SK-N-SH treated with all-trans-retinoic acid at 6 μM for 48 hours (cell line): ENCODE results near the gene MATN4.

ENCODE experiments used
- ATAC-seq: fragments of 200-7000 bp; cut with Tn5 transposase; 3 replicates; pipeline ENCODE4 v1.9.1; 2020; ENCODE audit warnings: mild to moderate bottlenecking, moderate library complexity
- ARNTL ChIP-seq: fragments of 450-650 bp; formaldehyde crosslinking; IDR thresholded peaks from 2 replicates; pipeline ENCODE4 v1.5.0; 2020; ENCODE audit warnings: low read depth, mild to moderate bottlenecking, moderate library complexity, borderline replicate concordance
- GLIS3 ChIP-seq: fragments of 250-450 bp; sonication (Bioruptor Pico); IDR thresholded peaks from 2 replicates; pipeline ENCODE4 v1.5.0; 2020; ENCODE audit warnings: mild to moderate bottlenecking, moderate library complexity
- ISL1 ChIP-seq: fragments of 250-450 bp; sonication (Bioruptor Pico); IDR thresholded peaks from 2 replicates; pipeline ENCODE4 v2.1.2; 2022; ENCODE audit warnings: mild to moderate bottlenecking, moderate library complexity
- OSR1 ChIP-seq: fragments of 250-450 bp; sonication (Bioruptor Pico); IDR thresholded peaks from 2 replicates; pipeline ENCODE4 v1.8.0; 2022; ENCODE audit warnings: moderate library complexity, mild to moderate bottlenecking, inconsistent platforms
- PPARA ChIP-seq: fragments of 250-450 bp; sonication (Bioruptor Pico); IDR thresholded peaks from 2 replicates; pipeline ENCODE4 v1.5.0; 2020; ENCODE audit warnings: mild to moderate bottlenecking, borderline replicate concordance
- SNAI2 ChIP-seq: fragments of 250-450 bp; sonication (Bioruptor Pico); IDR thresholded peaks from 2 replicates; pipeline ENCODE4 v1.5.0; 2020; ENCODE audit warnings: mild to moderate bottlenecking, moderate library complexity
- TCF4 ChIP-seq: fragments of 250-450 bp; sonication (Bioruptor Pico); IDR thresholded peaks from 2 replicates; pipeline ENCODE4 v1.8.0; 2021; ENCODE audit warnings: mild to moderate bottlenecking, moderate library complexity, borderline replicate concordance
- TOX ChIP-seq: fragments of 250-450 bp; sonication (Bioruptor Pico); IDR thresholded peaks from 2 replicates; pipeline ENCODE4 v1.8.0; 2021; ENCODE audit warnings: mild to moderate bottlenecking, moderate library complexity, borderline replicate concordance
- ZC3H10 ChIP-seq: fragments of 250-450 bp; sonication (Bioruptor Pico); IDR thresholded peaks from 2 replicates; pipeline ENCODE4 v1.5.1; 2021; ENCODE audit warnings: mild to moderate bottlenecking, moderate library complexity
- ZFP3 ChIP-seq: fragments of 250-450 bp; sonication (Bioruptor Pico); IDR thresholded peaks from 2 replicates; pipeline ENCODE4 v1.5.0; 2020; ENCODE audit warnings: mild to moderate bottlenecking, moderate library complexity
- ZFP30 ChIP-seq: fragments of 450-650 bp; formaldehyde crosslinking; IDR thresholded peaks from 2 replicates; pipeline ENCODE4 v1.5.0; 2022; ENCODE audit warnings: mild to moderate bottlenecking, moderate library complexity
- ZNF70 ChIP-seq: fragments of 450-650 bp; formaldehyde crosslinking; IDR thresholded peaks from 2 replicates; pipeline ENCODE4 v1.5.0; 2020; ENCODE audit warnings: mild to moderate bottlenecking, moderate library complexity
- ZNF8 ChIP-seq: fragments of 450-650 bp; formaldehyde crosslinking; IDR thresholded peaks from 2 replicates; pipeline ENCODE4 v1.5.0; 2020; ENCODE audit warnings: mild to moderate bottlenecking, moderate library complexity
- TF ChIP-seq, protein P1 (sequence below): fragments of 250-450 bp; sonication (Bioruptor Pico); IDR thresholded peaks from 2 replicates; pipeline ENCODE4 v1.5.1; 2021; ENCODE audit warnings: mild to moderate bottlenecking, moderate library complexity
- TF ChIP-seq, protein P2 (sequence below): fragments of 250-450 bp; sonication (Bioruptor Pico); IDR thresholded peaks from 2 replicates; pipeline ENCODE4 v1.8.0; 2020; ENCODE audit warnings: mild to moderate bottlenecking, moderate library complexity, borderline replicate concordance
- TF ChIP-seq, protein P3 (sequence below): fragments of 250-450 bp; sonication (Bioruptor Pico); IDR thresholded peaks from 2 replicates; pipeline ENCODE4 v1.5.1; 2020; ENCODE audit warnings: low read depth, mild to moderate bottlenecking, moderate library complexity
- TF ChIP-seq, protein P4 (sequence below): fragments of 250-450 bp; sonication (Bioruptor Pico); IDR thresholded peaks from 2 replicates; pipeline ENCODE4 v1.8.0; 2021; ENCODE audit warnings: low read depth, mild to moderate bottlenecking, moderate library complexity, borderline replicate concordance

MATN4 gene

DNA sequence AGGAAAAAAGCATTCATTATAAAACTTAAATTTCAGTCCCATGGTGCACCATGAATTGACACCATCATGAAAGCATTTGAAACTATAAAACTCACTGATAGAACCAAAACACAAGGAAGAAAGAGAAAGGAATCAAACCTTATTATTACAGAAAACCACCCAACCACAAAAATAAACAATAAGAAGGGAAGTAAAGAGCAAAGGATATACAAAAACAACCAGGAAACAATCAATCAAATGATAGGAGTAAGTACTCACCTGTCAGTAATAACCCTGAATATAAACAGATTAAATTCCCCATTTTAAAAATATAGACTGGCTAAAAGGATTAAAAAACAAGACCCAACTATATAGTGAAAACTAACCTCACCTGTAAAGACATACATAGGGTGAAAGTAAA is 59.5 kb downstream of the MATN4 start:
- TF ChIP-seq, protein P1, sequence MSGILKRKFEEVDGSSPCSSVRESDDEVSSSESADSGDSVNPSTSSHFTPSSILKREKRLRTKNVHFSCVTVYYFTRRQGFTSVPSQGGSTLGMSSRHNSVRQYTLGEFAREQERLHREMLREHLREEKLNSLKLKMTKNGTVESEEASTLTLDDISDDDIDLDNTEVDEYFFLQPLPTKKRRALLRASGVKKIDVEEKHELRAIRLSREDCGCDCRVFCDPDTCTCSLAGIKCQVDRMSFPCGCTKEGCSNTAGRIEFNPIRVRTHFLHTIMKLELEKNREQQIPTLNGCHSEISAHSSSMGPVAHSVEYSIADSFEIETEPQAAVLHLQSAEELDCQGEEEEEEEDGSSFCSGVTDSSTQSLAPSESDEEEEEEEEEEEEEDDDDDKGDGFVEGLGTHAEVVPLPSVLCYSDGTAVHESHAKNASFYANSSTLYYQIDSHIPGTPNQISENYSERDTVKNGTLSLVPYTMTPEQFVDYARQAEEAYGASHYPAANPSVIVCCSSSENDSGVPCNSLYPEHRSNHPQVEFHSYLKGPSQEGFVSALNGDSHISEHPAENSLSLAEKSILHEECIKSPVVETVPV (CRISPR knock-in tag) = no peak
- no peak for TF ChIP-seq ZNF8 (CRISPR knock-in tag)
- no peak for TF ChIP-seq ZFP3 (CRISPR knock-in tag)
- TF ChIP-seq OSR1 (CRISPR knock-in tag) = no peak
- TF ChIP-seq, protein P2, sequence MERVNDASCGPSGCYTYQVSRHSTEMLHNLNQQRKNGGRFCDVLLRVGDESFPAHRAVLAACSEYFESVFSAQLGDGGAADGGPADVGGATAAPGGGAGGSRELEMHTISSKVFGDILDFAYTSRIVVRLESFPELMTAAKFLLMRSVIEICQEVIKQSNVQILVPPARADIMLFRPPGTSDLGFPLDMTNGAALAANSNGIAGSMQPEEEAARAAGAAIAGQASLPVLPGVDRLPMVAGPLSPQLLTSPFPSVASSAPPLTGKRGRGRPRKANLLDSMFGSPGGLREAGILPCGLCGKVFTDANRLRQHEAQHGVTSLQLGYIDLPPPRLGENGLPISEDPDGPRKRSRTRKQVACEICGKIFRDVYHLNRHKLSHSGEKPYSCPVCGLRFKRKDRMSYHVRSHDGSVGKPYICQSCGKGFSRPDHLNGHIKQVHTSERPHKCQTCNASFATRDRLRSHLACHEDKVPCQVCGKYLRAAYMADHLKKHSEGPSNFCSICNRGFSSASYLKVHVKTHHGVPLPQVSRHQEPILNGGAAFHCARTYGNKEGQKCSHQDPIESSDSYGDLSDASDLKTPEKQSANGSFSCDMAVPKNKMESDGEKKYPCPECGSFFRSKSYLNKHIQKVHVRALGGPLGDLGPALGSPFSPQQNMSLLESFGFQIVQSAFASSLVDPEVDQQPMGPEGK (CRISPR knock-in tag) = no peak
- no peak for TF ChIP-seq ZFP30 (CRISPR knock-in tag)
- TF ChIP-seq ZNF70 (CRISPR knock-in tag) = no peak
- no peak for TF ChIP-seq GLIS3 (CRISPR knock-in tag)
- TF ChIP-seq ZC3H10 = no peak
- TF ChIP-seq SNAI2 = no peak
- ATAC-seq = no peak

DNA sequence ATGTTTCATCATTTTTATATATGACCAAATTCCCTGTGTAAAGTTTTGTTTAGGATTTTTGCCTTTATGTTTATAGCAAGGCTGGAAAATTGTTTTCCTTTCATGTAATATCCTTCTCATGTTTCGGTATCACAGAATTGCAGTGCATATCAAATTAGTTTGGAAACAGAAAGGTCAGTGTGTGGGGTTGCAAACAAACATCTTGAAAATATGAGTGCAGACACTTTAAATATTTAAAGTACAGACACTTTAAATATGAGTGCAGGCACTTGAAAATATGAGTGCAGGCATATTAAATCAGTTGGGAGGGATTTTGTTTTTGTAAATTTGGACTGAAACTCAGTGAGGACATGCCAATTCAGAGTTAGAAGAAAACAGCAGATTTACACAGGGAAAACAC is 60.2 kb downstream of the MATN4 start:
- no peak for ATAC-seq
- TF ChIP-seq, protein P3, sequence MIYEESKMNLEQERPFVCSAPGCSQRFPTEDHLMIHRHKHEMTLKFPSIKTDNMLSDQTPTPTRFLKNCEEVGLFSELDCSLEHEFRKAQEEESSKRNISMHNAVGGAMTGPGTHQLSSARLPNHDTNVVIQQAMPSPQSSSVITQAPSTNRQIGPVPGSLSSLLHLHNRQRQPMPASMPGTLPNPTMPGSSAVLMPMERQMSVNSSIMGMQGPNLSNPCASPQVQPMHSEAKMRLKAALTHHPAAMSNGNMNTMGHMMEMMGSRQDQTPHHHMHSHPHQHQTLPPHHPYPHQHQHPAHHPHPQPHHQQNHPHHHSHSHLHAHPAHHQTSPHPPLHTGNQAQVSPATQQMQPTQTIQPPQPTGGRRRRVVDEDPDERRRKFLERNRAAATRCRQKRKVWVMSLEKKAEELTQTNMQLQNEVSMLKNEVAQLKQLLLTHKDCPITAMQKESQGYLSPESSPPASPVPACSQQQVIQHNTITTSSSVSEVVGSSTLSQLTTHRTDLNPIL (CRISPR knock-in tag) = no peak
- TF ChIP-seq, protein P1 (CRISPR knock-in tag) = no peak
- TF ChIP-seq ISL1 (CRISPR knock-in tag) (no peak), ZFP3 (CRISPR knock-in tag) (no peak), ZFP30 (CRISPR knock-in tag) (no peak), ZNF70 (CRISPR knock-in tag) (no peak), TCF4 (CRISPR knock-in tag) (no peak), ARNTL (CRISPR knock-in tag) (no peak), TOX (no peak), PPARA (CRISPR knock-in tag) (no peak)
- TF ChIP-seq, protein P4, sequence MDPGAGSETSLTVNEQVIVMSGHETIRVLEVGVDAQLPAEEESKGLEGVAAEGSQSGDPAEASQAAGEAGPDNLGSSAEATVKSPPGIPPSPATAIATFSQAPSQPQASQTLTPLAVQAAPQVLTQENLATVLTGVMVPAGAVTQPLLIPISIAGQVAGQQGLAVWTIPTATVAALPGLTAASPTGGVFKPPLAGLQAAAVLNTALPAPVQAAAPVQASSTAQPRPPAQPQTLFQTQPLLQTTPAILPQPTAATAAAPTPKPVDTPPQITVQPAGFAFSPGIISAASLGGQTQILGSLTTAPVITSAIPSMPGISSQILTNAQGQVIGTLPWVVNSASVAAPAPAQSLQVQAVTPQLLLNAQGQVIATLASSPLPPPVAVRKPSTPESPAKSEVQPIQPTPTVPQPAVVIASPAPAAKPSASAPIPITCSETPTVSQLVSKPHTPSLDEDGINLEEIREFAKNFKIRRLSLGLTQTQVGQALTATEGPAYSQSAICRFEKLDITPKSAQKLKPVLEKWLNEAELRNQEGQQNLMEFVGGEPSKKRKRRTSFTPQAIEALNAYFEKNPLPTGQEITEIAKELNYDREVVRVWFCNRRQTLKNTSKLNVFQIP = no peak
- TF ChIP-seq, protein P2 (CRISPR knock-in tag) = no peak

DNA sequence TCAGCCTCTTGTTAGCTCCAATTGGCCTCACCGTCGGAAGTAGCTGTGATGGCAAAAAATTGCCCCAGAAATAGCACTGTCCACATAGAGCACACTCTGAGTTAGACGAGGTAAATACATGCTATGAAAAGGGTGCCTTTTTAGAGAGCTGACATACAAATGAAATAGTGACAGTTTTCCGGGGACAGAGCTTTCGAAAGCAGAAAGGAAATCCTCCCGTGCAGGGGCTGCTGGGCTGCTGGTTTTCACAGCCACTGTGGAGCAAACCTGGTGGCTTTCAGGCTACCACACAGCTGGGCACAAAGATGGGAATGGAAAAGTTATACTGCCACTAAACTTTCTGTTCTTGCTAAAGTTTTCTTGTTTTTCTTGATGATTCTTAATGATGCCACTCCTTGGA is 62.0 kb downstream of the MATN4 start:
- no peak for TF ChIP-seq SNAI2
- ATAC-seq = no peak
